SK-N-SH (cell line): ENCODE measurements around the gene KIAA0319L.

Experiments
- EP300 ChIP-seq, 2 experiments: IDR thresholded peaks; 2 replicates each; pipeline versions ENCODE4 v1.4.0 to v1.6.1; 2012; ENCODE audit warnings: borderline replicate concordance in 1 of 2, low read depth in 1 of 2, low read length in 1 of 2
- JUND ChIP-seq: IDR thresholded peaks from 2 replicates; pipeline ENCODE4 v1.4.0; 2012
- TF ChIP-seq, protein P1 (sequence below): IDR thresholded peaks from 2 replicates; pipeline ENCODE4 v1.4.0; 2012; ENCODE audit warnings: low read depth
- TF ChIP-seq, protein P2 (sequence below): IDR thresholded peaks from 2 replicates; pipeline ENCODE4 v1.6.1; 2012; ENCODE audit warnings: mild to moderate bottlenecking, low read depth, low read length, moderate library complexity
- TF ChIP-seq, protein P3 (sequence below): fragments of 200-600 bp; sonication (generic); IDR thresholded peaks from 2 replicates; pipeline ENCODE4 v1.6.1; 2017; ENCODE audit warnings: antibody characterized with exemption, mild to moderate bottlenecking, moderate library complexity
- TF ChIP-seq, protein P4 (sequence below): fragments of 150-350 bp; IDR thresholded peaks from 2 replicates; pipeline ENCODE4 v1.6.1; 2017; ENCODE audit warnings: antibody characterized with exemption, low read length, low read depth, borderline replicate concordance

DNA sequence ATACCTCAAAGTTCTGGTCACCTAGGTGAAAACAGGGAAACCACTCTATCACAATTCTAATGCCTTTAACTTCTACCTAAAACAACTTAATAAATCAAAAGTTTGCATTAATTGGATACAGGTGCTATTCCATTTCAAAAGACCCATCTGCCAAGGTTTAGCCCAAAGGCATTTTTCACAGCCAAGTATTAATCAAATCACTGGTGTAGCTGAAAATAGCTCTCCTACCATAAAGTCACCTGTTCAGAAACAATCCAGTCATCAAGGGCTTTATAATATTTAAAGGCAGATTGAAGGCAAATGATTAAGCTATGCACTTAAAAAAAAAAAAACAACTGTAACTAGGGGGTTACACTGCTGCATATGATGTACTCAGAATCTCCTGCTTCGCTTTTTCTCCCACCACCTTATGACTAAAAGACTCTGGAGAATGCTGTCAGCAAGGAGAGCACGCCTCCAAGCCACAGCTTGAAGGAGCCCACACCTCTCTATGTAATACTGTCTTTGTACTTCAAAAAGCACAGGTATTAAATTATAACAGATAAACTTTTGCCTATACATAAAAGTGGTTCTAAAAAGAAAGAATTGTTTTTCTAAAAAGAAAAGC, 20.5 kb downstream of the KIAA0319L start:
- TF ChIP-seq EP300 (IDR thresholded peaks at IDR 0.05; ENCODE audit: borderline replicate concordance in 1 of 2, low read depth in 1 of 2, low read length in 1 of 2) (no peak), JUND (no peak)
- TF ChIP-seq, protein P1, sequence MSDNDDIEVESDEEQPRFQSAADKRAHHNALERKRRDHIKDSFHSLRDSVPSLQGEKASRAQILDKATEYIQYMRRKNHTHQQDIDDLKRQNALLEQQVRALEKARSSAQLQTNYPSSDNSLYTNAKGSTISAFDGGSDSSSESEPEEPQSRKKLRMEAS, result no peak
- TF ChIP-seq, protein P2, sequence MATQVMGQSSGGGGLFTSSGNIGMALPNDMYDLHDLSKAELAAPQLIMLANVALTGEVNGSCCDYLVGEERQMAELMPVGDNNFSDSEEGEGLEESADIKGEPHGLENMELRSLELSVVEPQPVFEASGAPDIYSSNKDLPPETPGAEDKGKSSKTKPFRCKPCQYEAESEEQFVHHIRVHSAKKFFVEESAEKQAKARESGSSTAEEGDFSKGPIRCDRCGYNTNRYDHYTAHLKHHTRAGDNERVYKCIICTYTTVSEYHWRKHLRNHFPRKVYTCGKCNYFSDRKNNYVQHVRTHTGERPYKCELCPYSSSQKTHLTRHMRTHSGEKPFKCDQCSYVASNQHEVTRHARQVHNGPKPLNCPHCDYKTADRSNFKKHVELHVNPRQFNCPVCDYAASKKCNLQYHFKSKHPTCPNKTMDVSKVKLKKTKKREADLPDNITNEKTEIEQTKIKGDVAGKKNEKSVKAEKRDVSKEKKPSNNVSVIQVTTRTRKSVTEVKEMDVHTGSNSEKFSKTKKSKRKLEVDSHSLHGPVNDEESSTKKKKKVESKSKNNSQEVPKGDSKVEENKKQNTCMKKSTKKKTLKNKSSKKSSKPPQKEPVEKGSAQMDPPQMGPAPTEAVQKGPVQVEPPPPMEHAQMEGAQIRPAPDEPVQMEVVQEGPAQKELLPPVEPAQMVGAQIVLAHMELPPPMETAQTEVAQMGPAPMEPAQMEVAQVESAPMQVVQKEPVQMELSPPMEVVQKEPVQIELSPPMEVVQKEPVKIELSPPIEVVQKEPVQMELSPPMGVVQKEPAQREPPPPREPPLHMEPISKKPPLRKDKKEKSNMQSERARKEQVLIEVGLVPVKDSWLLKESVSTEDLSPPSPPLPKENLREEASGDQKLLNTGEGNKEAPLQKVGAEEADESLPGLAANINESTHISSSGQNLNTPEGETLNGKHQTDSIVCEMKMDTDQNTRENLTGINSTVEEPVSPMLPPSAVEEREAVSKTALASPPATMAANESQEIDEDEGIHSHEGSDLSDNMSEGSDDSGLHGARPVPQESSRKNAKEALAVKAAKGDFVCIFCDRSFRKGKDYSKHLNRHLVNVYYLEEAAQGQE, result no peak
- TF ChIP-seq, protein P3, sequence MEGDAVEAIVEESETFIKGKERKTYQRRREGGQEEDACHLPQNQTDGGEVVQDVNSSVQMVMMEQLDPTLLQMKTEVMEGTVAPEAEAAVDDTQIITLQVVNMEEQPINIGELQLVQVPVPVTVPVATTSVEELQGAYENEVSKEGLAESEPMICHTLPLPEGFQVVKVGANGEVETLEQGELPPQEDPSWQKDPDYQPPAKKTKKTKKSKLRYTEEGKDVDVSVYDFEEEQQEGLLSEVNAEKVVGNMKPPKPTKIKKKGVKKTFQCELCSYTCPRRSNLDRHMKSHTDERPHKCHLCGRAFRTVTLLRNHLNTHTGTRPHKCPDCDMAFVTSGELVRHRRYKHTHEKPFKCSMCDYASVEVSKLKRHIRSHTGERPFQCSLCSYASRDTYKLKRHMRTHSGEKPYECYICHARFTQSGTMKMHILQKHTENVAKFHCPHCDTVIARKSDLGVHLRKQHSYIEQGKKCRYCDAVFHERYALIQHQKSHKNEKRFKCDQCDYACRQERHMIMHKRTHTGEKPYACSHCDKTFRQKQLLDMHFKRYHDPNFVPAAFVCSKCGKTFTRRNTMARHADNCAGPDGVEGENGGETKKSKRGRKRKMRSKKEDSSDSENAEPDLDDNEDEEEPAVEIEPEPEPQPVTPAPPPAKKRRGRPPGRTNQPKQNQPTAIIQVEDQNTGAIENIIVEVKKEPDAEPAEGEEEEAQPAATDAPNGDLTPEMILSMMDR, result no peak
- TF ChIP-seq, protein P4, sequence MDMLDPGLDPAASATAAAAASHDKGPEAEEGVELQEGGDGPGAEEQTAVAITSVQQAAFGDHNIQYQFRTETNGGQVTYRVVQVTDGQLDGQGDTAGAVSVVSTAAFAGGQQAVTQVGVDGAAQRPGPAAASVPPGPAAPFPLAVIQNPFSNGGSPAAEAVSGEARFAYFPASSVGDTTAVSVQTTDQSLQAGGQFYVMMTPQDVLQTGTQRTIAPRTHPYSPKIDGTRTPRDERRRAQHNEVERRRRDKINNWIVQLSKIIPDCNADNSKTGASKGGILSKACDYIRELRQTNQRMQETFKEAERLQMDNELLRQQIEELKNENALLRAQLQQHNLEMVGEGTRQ, result no peak
